Heart left ventricle (tissue), 16 donors: ENCODE measurements around the gene SULF2. TPM values are rescaled to one million over a fixed set of nuclear protein-coding genes. Genes with fewer than 3 reads are reported as not detected.

ENCODE experiments used
- ATAC-seq, 4 donors: fragments of 200-7000 bp; cut with Tn5 transposase; one replicate each; pipeline ENCODE4 v1.9.1; 2020 to 2022; ENCODE audit warnings: moderate library complexity in 4 of 4, mild to moderate bottlenecking in 3 of 4, moderate number of reproducible peaks in 1 of 4
- DNase-seq, 5 donors: peaks; one replicate each; pipeline ENCODE4 v3.0.0-alpha.2; 2020
- H3K27ac ChIP-seq, 12 donors: fragments of 200-600 bp; sonication (generic) in 4 of 12; one replicate each; pipeline versions ENCODE4 v1.5.0 to v1.8.0; 2016 to 2022; ENCODE audit warnings: mild to moderate bottlenecking in 2 of 12
- H3K27me3 ChIP-seq, 9 donors: fragments of 200-600 bp; sonication (generic) in 2 of 9; one replicate each; pipeline versions ENCODE4 v1.5.1 to v1.8.0; 2016 to 2022; ENCODE audit warnings: mild to moderate bottlenecking in 3 of 9
- H3K36me3 ChIP-seq, 9 donors: fragments of 200-600 bp; sonication (generic) in 2 of 9; one replicate each; pipeline versions ENCODE4 v1.5.0 to v1.8.0; 2018 to 2022; ENCODE audit warnings: mild to moderate bottlenecking in 2 of 9
- H3K4me1 ChIP-seq, 12 donors: fragments of 200-600 bp; sonication (generic) in 4 of 12; one replicate each; pipeline versions ENCODE4 v1.5.0 to v1.8.0; 2016 to 2022; ENCODE audit warnings: mild to moderate bottlenecking in 3 of 12
- H3K4me3 ChIP-seq, 12 donors: fragments of 200-600 bp; sonication (generic) in 4 of 12; one replicate each; pipeline versions ENCODE4 v1.5.0 to v1.8.0; 2017 to 2022; ENCODE audit warnings: mild to moderate bottlenecking in 9 of 12, moderate library complexity in 4 of 12
- H3K9me3 ChIP-seq, 12 donors: fragments of 200-600 bp; sonication (generic) in 4 of 12; one replicate each; pipeline versions ENCODE4 v1.5.0 to v1.8.0; 2016 to 2022; ENCODE audit warnings: mild to moderate bottlenecking in 1 of 12
- POLR2A ChIP-seq, 2 donors: fragments of 450-650 bp; IDR thresholded peaks; one replicate each; pipeline ENCODE4 v1.6.1; 2017; ENCODE audit warnings: antibody characterized with exemption in 2 of 2, mild to moderate bottlenecking in 2 of 2, moderate library complexity in 2 of 2
- WGBS, 4 donors: extraction: QIAGEN DNeasy Blood & Tissue Kit in 2 of 4; methylation state at CpG; one replicate each; pipeline versions ENCODE4 v1.1.5 to v1.1.7; 2013 to 2018; 5-methylcytosine and 5-hydroxymethylcytosine counted together
- intact Hi-C, 10 donors: fragments of 100-400 bp; cut with DNase I; formaldehyde crosslinking; loops; one replicate each; pipeline versions ENCODE4 v1.11.1 to v1.14.2; 2022
- polyA plus RNA-seq, 2 donors: library from polyadenylated mRNA; stranded (reverse); fragments of 200-250 nt; gene quantifications; one replicate each; pipeline ENCODE4 v1.2.3, GENCODE V29; 2013
- total RNA-seq, 9 donors: library from RNA; depleted of rRNA in 2 of 9; stranded (reverse); fragments of >200 nt in 2 of 9; fragmentation: NEBNext Ultra II Directional in 3 of 9; extraction: Animal tissue kit (Norgen Biotek cat#: 25700) in 3 of 9; gene quantifications; one replicate each; pipeline versions ENCODE4 v1.1.0 to v1.2.4, GENCODE V29; 2016 to 2023
- TF ChIP-seq, protein P1 (sequence below), 12 donors: fragments of 200-600 bp; sonication (generic) in 4 of 12; IDR thresholded peaks; one replicate each; pipeline versions ENCODE4 v1.5.0 to v1.8.0; 2018 to 2022; ENCODE audit warnings: antibody characterized with exemption in 12 of 12, mild to moderate bottlenecking in 5 of 12
- donor health status: ischemic (EF 13 %, LVEDD 7.1; RV severe dilation, severe dysfunction).
- donor health status: healthy with polysubstance abuse.
- donor health status: DM: no; HTN: yes; CAD: no.
- donor health status: DM: no; HTN: no; CAD: no.
- donor health status: ischemic (EF 25% LVEDD 6.9; RV normal size, moderate dysfunction).
- donor health status: ischemic (EF 25% LVEDD 5.7; RV mildly dilated, moderate dysfunction).
- donor health status: healthy.
- donor health status: DM: yes; HTN: yes; CAD: no.
- donor health status: ischemic (EF 35%, LVEDD 5.7; RV mildly dilated, moderate dysfunction).
- donor health status: nonischemic (EF 11% LVEDD 7.7; RV severe dilation, severe dysfunction).
- donor health status: DM: yes; HTN: yes; CAD: no.
- donor health status: PGD.
- donor health status: ischemic (EF 29% LVEDD 5.4; RV normal size, mild dysfunction).
- donor health status: nonischemic (EF 23%, LVEDD 6.1; RV moderate dilation, normal function).

Gene SULF2
- total and polyA plus RNA-seq, 11 donors: 16.7 to 51.5 (median 28.5) TPM

DNA sequence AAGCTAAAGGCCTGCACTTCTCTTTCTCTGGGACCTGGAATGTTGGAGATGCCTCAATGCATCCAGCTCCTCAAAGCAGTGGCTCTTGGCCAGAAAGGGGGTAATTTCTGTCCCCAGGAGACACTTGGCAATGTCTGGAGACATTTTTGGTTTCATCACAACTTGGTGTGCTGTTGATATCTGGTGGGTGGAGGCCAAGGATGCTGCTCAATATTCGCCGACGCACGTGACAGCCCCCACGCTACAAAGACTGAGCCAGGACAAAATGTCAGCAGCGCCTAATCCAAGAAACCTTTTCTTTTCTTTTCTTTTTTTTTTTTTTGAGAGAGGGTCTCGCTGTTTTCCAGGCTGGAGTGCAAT lies 79.8 kb downstream of the SULF2 start:
- ATAC-seq: peak in 3 of 4 donors; percentile 13 to 27 (median 26)
- Histone ChIP-seq H3K27me3 (no peaks in the 10 kb centered on the region), H3K9me3 (no peaks in the 10 kb centered on the region), H3K27ac (peak overlapping the region in 9 of 12 donors; percentile 17 to 69 (median 43)), H3K4me3 (no peak overlapping the region), H3K36me3 (peaks cover 0 to 15% (median 0%) of the 10 kb centered on the region in 9 donors), H3K4me1 (peaks cover 0 to 50% (median 19%) of the 10 kb centered on the region in 12 donors)
- intact Hi-C loops: loop anchor here in 3 of 10 donors (1.0 to 2.0 kb wide), 2 partner anchors 23 kb away; no protein-coding TSS in a partner anchor
- peak in 1 of 5 donors; percentile 56 for DNase-seq
- WGBS, 4 donors: 47 to 70% (median 56%) methylated on average over 7 of the region's 7 CpGs
- TF ChIP-seq POLR2A (IDR thresholded peaks at IDR 0.05): no peak
- TF ChIP-seq, protein P1, sequence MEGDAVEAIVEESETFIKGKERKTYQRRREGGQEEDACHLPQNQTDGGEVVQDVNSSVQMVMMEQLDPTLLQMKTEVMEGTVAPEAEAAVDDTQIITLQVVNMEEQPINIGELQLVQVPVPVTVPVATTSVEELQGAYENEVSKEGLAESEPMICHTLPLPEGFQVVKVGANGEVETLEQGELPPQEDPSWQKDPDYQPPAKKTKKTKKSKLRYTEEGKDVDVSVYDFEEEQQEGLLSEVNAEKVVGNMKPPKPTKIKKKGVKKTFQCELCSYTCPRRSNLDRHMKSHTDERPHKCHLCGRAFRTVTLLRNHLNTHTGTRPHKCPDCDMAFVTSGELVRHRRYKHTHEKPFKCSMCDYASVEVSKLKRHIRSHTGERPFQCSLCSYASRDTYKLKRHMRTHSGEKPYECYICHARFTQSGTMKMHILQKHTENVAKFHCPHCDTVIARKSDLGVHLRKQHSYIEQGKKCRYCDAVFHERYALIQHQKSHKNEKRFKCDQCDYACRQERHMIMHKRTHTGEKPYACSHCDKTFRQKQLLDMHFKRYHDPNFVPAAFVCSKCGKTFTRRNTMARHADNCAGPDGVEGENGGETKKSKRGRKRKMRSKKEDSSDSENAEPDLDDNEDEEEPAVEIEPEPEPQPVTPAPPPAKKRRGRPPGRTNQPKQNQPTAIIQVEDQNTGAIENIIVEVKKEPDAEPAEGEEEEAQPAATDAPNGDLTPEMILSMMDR (IDR thresholded peaks at IDR 0.05): no peak

DNA sequence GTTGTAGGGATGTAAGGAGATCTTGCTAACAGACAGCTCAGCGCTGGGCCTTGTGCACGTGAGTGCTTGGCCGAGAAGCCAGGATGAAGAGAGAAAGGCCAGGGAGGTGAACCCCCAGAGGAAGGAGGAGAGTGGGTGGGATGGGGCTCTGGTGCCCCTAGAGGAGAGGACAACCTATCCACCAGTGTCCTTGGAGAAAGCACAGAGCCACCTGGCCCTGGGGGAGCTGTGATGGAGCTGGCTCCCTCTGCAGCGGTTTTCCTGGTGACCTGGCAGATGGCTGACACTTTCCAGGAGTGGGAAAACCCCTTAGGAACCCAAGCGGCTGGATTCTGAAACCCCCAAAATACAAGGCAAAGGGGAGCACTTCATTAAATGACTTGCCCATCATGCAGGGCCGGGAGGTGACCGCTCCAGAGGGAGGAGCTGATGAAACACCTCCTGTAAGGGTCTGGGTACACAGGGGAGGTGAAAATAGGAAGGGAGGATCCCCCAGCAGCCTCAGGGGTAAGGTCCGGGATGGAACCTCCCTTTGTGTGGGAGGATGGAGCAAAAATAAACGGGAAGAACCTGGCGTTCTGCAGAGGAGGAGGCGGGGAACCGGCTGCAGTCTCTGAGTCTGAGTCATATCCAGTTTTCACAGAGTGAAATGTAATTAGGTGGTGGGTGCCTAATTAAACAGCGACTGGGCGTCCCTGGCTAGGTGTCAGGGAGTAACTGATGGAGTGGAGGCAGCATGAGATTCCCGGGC lies 80.4 kb downstream of the SULF2 start:
- Histone ChIP-seq H3K9me3 (no peaks in the 10 kb centered on the region), H3K27me3 (no peaks in the 10 kb centered on the region), H3K4me3 (no peak overlapping the region), H3K4me1 (peaks cover 0 to 50% (median 19%) of the 10 kb centered on the region in 12 donors), H3K27ac (peak overlapping the region in 8 of 12 donors; percentile 11 to 69 (median 47)), H3K36me3 (peaks cover 0 to 15% (median 0%) of the 10 kb centered on the region in 9 donors)
- intact Hi-C loops: loop anchor here in 3 of 10 donors (1.0 to 2.0 kb wide), 2 partner anchors 22 to 23 kb away; no protein-coding TSS in a partner anchor
- no peak for TF ChIP-seq POLR2A (IDR thresholded peaks at IDR 0.05)
- DNase-seq (peak; percentile 28 to 65 (median 56)), ATAC-seq (peak; percentile 78 to 91 (median 88))
- WGBS, 4 donors: 47 to 70% (median 54%) methylated on average over 12 to 15 of the region's 15 CpGs

DNA sequence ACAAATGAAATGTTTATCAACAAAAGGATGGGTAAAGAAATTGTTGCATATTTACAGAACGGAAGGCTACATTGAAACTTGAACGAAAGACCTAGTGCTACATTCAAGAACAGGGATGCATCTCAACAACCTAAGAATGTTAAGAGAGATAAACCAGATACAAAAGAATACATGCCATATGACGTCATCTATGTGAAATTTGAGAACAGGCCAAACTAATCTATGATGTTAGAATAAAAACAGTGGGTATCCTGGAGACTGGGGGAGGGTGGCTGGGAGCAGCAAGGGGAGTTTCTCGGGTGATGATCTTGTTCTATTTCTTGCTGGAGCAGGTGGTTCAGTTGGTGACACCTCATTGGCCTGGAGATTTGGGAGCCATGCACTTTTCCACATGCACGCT lies 81.5 kb downstream of the SULF2 start:
- whole genome bisulfite sequencing, 4 donors: 62 to 69% (median 67%) methylated on average over 5 of the region's 5 CpGs
- Histone ChIP-seq H3K27ac (no peak overlapping the region), H3K4me1 (peaks cover 0 to 42% (median 19%) of the 10 kb centered on the region in 12 donors), H3K4me3 (no peak overlapping the region), H3K9me3 (no peaks in the 10 kb centered on the region), H3K36me3 (peaks cover 0 to 18% (median 0%) of the 10 kb centered on the region in 9 donors), H3K27me3 (no peaks in the 10 kb centered on the region)
- intact Hi-C loops: loop anchor here in 1 of 10 donors (2.0 kb wide), 1 partner anchor 21 kb away; no protein-coding TSS in a partner anchor
- DNase-seq: no peak
- ATAC-seq: no peak
- no peak for TF ChIP-seq POLR2A (IDR thresholded peaks at IDR 0.05)
- TF ChIP-seq, protein P1 (IDR thresholded peaks at IDR 0.05): no peak

DNA sequence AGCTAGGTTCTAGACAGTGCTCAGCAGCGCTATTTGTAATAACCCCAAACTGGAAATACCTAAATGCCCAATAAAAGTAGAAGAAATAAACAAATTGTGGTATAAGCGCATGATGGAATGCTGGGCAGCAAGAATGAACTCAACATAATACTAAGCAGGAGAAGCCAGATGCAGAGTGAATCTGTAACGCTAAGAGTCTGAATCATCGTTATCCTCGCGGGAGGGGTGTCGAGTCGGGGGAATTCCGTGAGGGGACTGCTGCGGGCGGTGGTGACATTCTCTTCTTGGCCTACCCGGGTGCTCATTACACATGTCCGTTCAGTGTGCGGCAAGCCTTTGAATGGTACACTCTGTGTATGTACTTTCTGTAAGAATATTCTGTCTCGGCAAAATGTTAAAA lies 83.7 kb downstream of the SULF2 start:
- Histone ChIP-seq H3K9me3 (no peaks in the 10 kb centered on the region), H3K27me3 (no peaks in the 10 kb centered on the region), H3K27ac (no peak overlapping the region), H3K4me3 (no peak overlapping the region), H3K36me3 (peaks cover 0 to 24% (median 0%) of the 10 kb centered on the region in 9 donors), H3K4me1 (peaks cover 0 to 25% (median 14%) of the 10 kb centered on the region in 12 donors)
- no peak for ATAC-seq
- WGBS, 4 donors: 92 to 95% (median 95%) methylated on average over 15 of the region's 15 CpGs
- intact Hi-C loops: no loop called here
- DNase-seq: peak in 1 of 5 donors; percentile 9
- TF ChIP-seq, protein P1 (IDR thresholded peaks at IDR 0.05): no peak
- no peak for TF ChIP-seq POLR2A (IDR thresholded peaks at IDR 0.05)
